HS-5 (cell line): ENCODE data around the gene CNGA2.

Experiments
- DNase-seq: peaks from one replicate; pipeline ENCODE4 v3.0.0-alpha.2; 2012; ENCODE audit warnings: low read depth

CNGA2 gene

DNA sequence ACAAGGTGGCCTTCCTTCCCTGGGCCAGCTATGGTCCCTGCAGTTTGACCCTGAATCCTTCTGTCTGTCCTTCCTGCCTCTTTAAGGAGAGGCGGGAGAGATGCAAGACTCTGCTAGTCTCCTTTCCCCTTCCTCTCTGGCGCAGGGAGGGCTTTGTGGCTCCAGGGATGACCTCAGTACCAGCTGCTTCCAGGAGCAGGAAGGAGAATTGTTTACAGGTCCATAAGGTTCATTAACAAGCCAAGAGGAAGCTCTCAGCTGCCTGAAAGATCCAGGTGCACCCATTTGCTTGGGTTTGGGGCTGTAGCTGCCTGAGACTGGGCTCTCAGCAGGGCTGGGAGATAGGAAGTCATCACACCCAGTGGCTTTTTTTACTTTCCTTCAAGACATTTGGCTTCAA, 22.8 kb upstream of the CNGA2 start:
- DNase-seq = no peak

DNA sequence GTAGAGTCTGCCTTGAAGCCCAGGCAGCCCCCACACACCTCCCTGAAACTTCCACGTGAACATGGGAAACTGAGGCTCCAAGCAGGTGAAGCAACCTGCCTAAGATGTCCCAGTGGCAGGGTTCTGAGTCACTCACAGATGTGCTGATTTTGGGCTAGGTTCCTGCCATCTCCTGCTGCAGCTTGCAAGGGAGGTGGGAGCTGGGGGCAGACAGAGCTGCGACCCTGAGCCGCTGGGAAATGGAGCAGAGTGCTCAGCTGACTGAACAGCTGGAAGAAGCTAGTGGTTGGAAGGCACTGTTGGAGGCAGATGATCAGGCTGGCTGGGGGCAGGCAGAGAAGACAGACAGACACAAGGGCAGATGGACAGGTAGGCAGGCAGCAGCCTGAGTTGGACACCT, 22.3 kb upstream of the CNGA2 start:
- DNase-seq = no peak

DNA sequence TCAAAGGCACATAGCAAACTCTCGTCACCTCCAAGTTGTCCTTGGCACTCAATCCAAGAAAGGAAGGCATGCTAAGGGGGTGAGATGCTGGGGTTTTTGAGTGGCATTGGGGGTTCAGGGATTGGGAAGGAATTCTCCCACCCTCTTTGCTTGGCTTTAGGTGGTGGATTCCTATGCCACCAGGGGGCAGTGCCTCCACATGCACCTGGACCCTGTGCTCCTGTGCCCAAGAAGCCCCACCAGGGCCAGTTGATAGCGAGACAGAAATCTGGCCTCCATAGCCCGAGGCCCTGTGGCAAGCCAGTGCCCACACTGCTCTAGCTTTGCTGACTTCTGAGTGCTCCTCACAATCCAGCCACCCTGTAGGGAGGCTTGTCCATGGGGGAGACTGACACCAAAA, 20.7 kb upstream of the CNGA2 start:
- no peak for DNase-seq

DNA sequence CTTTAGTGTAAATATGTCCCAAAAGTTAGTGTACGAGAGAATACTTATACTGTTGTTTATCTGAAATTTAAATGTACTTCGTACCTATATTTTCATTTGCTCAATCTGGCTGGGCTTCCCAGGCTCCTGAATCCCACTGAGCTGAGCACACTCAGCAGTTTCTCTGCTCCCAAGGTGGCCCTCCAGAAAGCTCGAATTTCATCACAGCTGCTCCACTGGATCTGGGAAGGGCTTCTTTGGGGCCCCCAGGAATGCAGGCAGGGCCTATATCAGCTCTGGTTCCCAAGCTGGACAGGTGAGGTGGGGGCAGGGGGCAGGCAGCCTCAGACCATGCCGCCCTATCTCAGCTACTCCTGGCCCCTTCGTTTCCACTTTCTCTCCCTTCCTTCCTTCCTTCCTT, 20.2 kb upstream of the CNGA2 start:
- DNase-seq = no peak

DNA sequence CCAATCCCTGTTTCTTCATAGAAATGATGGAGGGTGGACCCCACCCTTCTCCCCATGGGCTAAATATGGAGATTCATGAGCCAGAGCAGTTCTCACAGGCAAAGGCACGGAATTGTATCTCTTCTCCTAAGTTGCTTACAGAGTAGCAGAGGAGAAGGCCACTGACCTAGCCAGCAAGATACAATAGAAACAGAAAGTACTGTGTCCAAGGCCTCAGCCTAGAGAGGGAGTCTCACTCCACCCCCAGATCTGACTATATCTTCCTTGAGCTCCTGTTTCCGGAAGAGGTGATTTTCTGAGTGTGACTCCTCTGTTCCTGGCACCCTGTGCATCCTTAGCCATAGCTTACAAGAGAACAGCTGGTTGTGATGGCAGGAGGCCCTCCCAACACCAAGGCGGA, 18.8 kb upstream of the CNGA2 start, which contains the start of gene FATE1:
Gene FATE1 (plus strand): TSS at position 284 of the 400 bp plus-strand sequence. CDS start 85 bp downstream, at position 369.
- DNase-seq = no peak

DNA sequence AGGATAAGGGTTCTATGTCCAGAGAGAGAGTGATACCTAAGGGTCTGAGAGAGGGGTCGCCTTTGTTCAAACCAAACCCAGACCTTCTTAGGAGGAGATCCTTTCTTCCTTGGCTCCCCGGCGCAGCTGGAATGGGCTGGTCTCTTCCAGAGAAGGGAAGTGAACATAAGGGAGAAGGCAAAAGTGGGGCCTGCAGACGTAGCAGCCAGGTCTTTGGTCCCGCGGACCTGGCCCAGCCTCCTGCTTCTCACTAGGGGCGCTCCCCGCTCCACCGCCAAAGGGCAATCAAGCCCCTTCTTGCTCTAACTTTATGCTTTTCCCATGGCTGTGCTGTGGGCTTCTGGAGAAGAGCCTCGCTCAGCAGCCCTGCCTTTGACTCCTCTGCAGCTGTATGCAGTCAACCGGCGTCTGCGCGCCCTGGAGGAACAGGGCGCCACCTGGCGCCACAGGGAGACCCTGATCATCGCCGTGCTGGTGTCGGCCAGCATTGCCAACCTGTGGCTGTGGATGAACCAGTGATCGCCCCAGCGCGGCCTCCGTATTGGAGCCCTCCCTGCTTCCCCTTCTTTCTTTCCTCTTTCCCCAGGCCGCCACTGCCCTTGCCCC, 12.2 kb upstream of the CNGA2 start:
- no peak for DNase-seq

DNA sequence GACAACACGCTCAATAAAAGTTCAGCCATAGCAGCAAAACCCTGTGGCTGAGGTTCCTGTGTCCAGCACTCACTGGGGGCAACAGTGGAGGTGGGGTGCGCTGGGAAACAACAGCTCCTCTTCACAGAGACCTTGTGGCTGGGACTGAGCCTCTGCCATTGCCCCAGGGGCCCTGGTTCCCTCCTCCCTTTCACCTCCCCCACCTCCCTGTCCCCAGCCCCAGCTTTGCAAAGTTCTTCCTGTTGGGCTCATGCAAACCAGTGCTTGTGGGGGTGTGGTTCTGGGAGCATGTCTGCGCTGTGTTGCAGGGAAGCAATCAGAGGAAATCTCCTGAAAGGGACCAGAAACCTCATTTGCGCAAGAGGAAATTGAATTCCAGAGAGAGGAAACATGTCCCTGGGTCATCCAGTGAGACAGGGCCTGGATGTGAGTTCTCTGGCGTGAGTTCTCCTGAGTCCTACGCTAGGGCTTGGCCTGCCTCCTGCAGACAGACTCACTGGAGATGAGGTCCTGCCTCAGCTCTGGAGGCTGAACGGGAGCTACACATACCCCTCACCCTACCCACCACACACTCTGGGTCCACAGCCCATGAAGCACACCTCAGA, 11.3 kb upstream of the CNGA2 start:
- DNase-seq = no peak

DNA sequence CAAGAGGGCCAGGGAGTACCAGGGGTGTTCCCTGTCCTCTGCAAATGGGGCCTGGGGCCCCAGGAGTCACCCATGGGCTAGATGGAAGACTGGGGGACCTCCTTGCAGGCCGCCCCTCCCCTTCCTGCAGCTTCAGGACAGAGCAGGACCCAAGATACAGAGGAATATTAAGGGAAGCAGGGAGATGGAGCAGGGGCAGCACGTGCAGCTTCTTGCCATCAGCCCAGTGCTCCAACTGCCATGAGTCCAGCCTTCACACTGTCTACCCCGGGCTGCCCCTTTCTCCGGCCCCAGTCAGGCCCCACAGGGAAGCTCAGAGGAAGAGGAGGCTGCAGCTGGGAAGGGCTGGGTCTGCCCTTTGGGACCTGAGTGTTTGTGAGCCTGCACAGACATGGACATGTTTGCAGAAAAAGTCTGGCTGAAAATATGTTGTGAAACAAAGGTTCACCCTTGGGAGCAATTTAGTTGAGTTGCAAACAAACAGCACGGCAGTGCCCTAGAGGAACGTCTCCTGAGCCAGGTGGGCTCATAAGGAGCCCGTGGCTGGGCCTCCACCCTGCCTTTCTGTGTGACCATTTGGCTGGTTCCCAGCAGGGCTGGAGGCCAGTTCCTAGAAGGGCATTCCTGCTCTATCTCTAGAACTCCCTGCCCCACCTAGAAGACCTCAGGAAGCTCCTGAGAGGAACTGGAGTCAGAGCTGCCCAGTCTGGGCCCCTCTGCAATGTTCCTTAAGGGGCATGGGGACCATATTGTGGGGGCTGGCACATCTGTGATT, 9.8 kb upstream of the CNGA2 start:
- DNase-seq = no peak

DNA sequence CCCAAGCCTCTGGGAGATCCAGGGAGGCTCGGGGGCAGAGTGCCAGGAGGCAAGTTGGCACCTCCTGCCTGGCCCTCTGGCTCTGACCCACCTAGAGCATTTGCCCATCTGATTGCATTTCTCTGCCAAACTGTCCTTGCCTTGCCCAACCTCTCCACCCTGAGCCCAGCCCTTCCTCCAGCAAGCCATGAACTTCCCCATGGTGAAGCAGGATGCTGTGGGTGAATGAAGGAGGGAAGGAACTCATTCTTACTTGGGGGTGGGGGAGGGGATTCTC, 9.3 kb upstream of the CNGA2 start:
- no peak for DNase-seq

DNA sequence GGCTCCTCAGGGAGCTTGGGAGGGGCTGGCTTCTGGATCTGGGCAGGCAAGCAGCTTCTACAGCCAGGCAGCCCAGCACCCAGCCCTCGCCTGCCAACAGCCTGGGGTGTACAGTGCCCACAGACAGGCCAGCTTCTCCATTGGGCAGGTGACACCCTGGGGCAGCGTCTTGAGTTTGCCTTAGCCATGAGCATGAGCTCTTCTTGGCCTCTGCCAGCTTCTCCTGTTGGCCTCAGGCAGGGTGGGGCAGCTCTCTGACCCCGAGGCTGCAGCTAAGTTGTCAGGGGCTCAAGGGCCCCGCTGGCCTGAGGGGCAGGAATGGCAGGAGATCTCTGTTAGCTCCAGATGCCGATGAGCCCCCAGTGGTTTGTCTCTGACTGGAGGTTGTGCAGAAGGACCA, 7.8 kb upstream of the CNGA2 start:
- DNase-seq = no peak

DNA sequence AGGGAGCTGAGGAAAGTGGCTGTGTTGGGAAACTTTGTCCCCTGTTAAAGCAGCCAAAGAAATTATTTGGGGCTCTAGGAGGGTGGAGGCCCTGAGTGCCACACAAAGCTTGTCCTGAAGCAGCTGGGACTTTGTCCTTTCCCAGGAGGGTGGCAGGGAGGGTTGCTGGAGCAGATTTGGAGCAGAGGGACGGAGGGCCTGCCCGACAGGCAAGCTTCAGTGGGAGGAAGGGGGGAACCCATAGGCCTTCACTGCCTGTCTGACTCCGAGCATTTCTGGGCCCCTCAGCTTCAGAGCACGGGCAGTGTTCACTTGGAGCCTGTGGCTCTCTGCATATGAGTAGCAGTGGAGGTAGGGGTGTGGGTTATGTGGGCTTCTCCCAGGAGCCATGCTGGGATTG, 7.2 kb upstream of the CNGA2 start:
- DNase-seq = no peak

DNA sequence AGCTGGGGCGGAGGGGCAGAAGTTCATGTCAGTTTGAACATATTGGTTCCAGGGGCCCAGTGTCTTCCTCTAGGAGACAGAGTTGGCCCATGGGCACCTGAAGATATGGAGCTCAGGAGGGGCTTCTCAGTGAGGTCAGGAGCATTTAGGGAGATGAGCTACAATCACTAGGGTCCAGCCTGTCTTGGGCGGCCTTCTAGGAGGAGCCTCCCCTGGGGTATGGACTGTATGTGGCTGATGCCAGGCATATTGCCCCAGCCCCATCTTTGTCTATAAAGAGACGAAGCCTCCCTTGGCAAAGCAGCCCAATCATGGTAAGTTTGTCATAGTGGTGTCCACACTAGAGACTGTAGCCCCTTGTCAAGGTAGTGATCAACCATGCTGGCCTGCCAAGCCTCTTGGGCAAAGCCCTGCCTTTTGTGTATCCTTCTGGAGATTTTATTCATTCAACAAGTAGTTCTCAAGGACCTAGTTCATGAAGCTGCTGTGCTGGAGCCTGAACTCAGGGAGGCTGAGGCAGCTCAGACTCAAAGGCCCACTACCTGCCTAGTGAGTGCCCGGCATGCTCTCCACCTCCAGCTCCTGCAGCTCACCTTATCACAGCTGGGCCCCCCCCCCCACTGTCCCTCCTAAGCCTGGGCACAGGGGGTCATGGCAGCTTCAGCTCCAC, 5.4 kb upstream of the CNGA2 start:
- no peak for DNase-seq

DNA sequence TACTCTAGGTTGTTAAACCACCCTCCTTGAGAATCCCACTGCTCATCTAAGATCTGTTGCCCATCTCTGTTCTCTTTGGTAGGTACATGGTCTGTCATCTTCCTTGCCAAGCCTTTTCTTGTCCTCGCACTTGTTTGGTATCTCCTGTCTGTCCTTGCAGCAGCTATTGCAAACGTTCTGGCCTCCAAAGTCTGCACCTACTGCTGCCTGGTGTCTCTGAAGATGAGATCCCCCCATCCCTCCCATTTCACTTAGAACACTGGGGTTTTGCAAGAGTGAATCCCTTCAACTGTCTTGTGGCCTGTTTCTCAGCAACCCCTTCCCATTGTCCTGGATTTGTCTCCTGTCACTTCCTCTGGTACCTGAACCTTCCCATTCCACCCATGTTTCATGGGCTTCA, 673 bp downstream of the CNGA2 start:
- no peak for DNase-seq

DNA sequence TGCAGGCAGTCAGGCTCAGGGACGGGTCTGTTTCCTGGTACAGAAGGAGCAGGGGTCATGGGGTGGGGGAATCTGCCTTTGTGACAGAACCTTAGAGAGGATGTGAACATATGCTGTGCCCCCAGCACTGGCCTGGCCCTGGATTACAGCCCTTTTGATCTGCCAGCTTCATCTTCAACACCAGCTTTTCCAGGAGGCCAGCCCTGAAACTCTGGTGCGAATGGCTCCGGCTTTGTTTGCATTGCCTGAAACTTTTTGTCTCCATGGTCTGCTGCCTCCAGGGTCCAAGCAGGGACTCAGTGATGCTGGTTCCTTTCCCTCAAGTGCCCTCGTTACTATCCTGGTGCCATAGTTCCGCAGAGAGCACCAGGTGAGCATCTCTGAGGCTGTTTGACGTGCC, 2.1 kb downstream of the CNGA2 start:
- DNase-seq = no peak

DNA sequence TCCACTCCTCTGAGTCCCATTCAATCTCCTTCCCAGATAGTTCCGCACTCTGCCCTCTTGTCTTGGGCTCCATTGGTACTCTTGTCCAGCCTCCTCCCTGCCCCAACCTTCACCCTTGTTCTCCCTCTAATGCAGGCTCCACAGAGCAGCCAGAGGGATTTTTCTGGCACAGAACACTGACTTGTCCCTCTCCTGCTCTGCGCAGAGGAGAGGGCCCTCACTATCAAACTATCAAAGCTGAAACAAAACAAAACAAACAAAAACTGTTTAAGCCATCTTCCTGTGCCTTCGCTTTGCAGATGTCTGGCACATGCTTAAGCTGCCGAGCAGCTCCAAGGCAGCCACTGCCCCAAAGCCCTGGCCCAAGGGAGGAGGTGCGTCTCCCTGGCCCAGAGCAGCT, 2.9 kb downstream of the CNGA2 start:
- DNase-seq = no peak

DNA sequence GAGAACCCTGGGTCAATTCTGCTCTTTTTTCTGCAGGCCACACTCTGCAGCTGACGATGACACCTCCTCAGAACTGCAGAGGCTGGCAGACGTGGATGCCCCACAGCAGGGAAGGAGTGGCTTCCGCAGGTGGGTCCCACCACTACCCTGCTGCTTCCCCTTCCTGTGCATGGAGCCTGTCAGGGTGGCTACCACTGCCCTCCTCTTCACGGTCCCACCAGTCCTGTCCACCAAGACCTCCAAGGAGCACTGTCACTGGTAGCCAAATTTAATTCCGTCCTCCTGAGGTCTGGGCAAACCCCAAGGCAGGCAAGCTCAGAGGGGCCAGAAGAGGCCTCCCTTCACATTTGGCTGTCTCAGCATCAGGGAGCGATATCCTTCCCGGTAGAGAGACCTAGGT, 4.2 kb downstream of the CNGA2 start:
- no peak for DNase-seq

DNA sequence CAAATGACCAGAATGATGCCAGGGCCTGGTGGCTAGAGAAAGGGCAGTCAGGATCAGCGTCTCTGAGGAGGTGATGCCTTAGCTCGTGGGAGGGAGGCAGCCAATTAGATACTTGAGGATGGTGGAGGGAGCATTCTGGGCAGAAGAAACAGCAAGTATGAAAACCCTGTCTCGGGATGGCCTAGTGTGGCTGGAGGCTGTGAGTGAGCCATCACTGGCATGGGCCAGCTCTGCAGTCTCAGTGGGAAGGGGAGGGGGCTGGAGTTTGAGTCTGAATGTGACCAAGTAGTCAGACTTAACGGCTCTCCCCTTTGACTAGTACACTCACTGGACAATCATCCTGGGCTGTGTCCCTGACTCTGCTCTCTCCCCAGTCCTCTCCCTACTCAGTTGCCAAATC, 7.1 kb downstream of the CNGA2 start:
- no peak for DNase-seq

DNA sequence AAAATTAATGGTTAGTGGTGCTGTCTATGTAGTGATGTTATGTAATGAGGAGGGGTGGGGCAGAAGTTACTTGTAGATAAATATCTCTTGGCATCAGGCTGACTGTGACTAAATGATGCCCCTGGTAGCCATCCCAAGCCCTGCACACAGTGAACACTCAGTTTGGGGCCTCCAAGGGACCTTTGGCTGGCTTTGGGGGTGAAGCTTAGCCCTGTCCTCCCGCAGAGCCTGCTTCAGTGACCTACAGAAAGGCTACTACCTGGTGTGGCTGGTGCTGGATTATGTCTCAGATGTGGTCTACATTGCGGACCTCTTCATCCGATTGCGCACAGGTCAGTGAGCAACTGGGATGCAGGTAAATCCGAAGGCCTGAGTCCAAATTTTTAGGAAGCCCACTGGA, 7.8 kb downstream of the CNGA2 start:
- no peak for DNase-seq

DNA sequence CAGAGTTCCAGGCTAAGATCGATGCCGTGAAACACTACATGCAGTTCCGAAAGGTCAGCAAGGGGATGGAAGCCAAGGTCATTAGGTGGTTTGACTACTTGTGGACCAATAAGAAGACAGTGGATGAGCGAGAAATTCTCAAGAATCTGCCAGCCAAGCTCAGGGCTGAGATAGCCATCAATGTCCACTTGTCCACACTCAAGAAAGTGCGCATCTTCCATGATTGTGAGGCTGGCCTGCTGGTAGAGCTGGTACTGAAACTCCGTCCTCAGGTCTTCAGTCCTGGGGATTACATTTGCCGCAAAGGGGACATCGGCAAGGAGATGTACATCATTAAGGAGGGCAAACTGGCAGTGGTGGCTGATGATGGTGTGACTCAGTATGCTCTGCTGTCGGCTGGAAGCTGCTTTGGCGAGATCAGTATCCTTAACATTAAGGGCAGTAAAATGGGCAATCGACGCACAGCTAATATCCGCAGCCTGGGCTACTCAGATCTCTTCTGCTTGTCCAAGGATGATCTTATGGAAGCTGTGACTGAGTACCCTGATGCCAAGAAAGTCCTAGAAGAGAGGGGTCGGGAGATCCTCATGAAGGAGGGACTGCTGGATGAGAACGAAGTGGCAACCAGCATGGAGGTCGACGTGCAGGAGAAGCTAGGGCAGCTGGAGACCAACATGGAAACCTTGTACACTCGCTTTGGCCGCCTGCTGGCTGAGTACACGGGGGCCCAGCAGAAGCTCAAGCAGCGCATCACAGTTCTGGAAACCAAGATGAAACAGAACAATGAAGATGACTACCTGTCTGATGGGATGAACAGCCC, 9.3 kb downstream of the CNGA2 start:
- DNase-seq = no peak

DNA sequence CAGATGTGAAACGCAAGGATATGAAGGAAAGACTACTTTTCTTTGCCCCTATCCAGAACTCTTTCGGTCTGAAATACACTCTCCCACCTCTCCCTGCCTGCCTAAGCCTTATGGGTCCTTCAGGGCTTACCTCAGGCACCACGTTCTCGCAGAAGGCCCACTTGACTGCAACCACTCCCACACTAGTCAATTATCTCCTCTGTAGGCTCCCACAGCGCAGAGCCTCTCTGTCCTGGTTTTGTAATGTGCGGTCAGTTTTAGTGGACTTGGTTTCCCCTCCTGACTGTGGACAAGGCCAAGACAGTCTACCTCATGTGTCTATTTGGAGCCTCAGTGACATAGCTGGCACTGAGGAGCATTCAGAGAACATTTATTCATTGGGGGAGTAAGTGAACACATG, 11.1 kb downstream of the CNGA2 start:
- DNase-seq = no peak

DNA sequence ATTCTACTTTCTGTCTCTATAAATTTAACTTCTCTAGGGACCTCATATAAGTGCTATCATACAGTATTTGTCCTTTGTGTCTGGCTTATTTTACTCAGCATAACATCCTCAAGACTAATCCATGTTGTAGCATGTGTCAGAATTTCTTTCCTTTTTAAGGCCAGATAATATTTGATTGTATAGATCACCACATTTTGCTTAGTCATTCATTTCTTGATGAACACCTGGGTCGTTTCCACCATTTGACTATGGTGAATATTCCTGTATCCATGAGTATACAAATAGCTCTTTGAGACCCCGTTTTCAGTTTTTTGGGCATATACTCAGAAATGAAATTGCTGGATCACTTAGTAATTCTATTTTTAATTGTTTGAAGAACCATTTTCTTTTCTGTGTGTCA, 12.0 kb downstream of the CNGA2 start:
- no peak for DNase-seq

DNA sequence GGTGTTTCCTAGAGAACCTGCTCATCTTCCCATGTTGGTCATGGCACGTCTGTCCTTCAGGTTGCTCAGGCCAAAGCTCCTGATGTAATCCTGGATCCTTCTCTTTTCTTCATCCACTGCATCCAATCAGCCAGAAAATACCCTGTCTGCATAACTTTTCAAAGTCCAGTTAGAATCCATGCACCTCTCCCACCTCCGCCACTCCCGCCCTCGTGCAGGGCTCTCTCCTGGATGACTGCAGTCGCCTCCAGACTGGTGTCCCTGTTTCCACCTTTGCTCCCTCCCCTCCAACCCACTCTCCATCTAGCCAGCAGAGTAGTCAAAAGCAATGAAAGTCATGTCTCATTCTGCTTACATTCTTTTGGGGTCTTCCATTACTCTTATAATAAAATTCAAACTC, 16.0 kb downstream of the CNGA2 start:
- DNase-seq = no peak
